Measurements from ENCODE around the gene SLC25A36. TPM values are rescaled to one million over a fixed set of nuclear protein-coding genes. Genes with fewer than 3 reads are reported as not detected.

Gene SLC25A36
- total and polyA plus RNA-seq, 2 donors (not counting 3 experiments of a cell fraction or from before 2014, with no cell fraction given) = 17.7 to 38.8 TPM

- dilution Hi-C loops (cut with MboI; ENCODE audit: extremely low pct_ligation_motif_present, low sequenced_read_pairs) (no loop called here), intact Hi-C loops (cut with micrococcal nuclease) (no loop called here)
- Histone ChIP-seq H4K20me1 (replicated peaks; ENCODE audit: control insufficient read depth, extremely low read depth, insufficient read depth, low read length) (no peaks in the 10 kb centered on the region), H2AFZ (ENCODE audit: low read depth, low read length) (no peak overlapping the region), H3K27ac (ENCODE audit: insufficient read depth, low read depth, low read length) (no peak overlapping the region), H3K4me1 (ENCODE audit: control insufficient read depth, extremely low read depth, insufficient read depth, low read length) (no peaks in the 10 kb centered on the region), H3K4me3 (replicated peaks in 1 of 3; ENCODE audit: insufficient read depth in 1 of 3, low read depth in 1 of 3, low read length in 3 of 3) (no peak overlapping the region), H3K27me3 (ENCODE audit: control insufficient read depth in 2 of 2, insufficient read depth in 2 of 2, low read length in 2 of 2) (peaks cover 0 to 4% of the 10 kb centered on the region in 2 experiments), H3K79me2 (ENCODE audit: control insufficient read depth, insufficient read depth, low read length) (no peaks in the 10 kb centered on the region), H3K9me3 (replicated peaks; ENCODE audit: control insufficient read depth, insufficient read depth, low read length) (no peaks in the 10 kb centered on the region), H3K9ac (replicated peaks; ENCODE audit: extremely low read depth, insufficient read depth, low read length) (no peak overlapping the region), H3K4me2 (ENCODE audit: insufficient read depth, low read length) (no peak overlapping the region), H3K36me3 (ENCODE audit: control insufficient read depth in 2 of 2, extremely low read depth in 1 of 2, insufficient read depth in 2 of 2, low read length in 2 of 2) (no peaks in the 10 kb centered on the region), H3K9me1 (replicated peaks; ENCODE audit: control insufficient read depth, extremely low read depth, insufficient read depth, low read length) (no peaks in the 10 kb centered on the region)
- ChIA-PET CTCF (no interaction called here), POLR2A (no interaction called here)
- TF ChIP-seq EZH2 (IDR thresholded peaks at IDR 0.05; ENCODE audit: borderline replicate concordance, low read depth, low read length, severe bottlenecking) = no peak
- no peak for TF ChIP-seq JUN (IDR thresholded peaks at IDR 0.05; ENCODE audit: borderline replicate concordance, insufficient read depth, insufficient read length, low read depth)
- TF ChIP-seq, protein P1, sequence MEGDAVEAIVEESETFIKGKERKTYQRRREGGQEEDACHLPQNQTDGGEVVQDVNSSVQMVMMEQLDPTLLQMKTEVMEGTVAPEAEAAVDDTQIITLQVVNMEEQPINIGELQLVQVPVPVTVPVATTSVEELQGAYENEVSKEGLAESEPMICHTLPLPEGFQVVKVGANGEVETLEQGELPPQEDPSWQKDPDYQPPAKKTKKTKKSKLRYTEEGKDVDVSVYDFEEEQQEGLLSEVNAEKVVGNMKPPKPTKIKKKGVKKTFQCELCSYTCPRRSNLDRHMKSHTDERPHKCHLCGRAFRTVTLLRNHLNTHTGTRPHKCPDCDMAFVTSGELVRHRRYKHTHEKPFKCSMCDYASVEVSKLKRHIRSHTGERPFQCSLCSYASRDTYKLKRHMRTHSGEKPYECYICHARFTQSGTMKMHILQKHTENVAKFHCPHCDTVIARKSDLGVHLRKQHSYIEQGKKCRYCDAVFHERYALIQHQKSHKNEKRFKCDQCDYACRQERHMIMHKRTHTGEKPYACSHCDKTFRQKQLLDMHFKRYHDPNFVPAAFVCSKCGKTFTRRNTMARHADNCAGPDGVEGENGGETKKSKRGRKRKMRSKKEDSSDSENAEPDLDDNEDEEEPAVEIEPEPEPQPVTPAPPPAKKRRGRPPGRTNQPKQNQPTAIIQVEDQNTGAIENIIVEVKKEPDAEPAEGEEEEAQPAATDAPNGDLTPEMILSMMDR (IDR thresholded peaks at IDR 0.05; ENCODE audit: extremely low read depth in 1 of 2, insufficient read depth in 1 of 2, low read depth in 1 of 2, low read length in 2 of 2) = no peak
- TF ChIP-seq MYC (IDR thresholded peaks at IDR 0.05; ENCODE audit: low read depth, low read length) = no peak
- no peak for TF ChIP-seq POLR2A (IDR thresholded peaks at IDR 0.05; ENCODE audit: low read depth, low read length)
- no peak for TF ChIP-seq POLR2AphosphoS5 (IDR thresholded peaks at IDR 0.05; ENCODE audit: insufficient read depth, low read depth, low read length)
- no peak for TF ChIP-seq GATA2 (IDR thresholded peaks at IDR 0.05; ENCODE audit: insufficient read depth, insufficient read length, low read depth, low read length)
- no peak for TF ChIP-seq FOS (IDR thresholded peaks at IDR 0.05; ENCODE audit: borderline replicate concordance, insufficient read depth, low read length)
- no peak for TF ChIP-seq MAX (IDR thresholded peaks at IDR 0.05; ENCODE audit: insufficient read depth, insufficient read length)
- BruUV-seq (replicated peaks) = no TSS peak
- FAIRE-seq (no peak), DNase-seq (ENCODE audit: low read depth, low spot score) (no peak)
These were observed 34.9 kb upstream of the SLC25A36 start for GRCh38 chr3:140906785-140907184.

All from endothelial cell of umbilical vein (primary cell).